Ishikawa (cell line): Measurements from ENCODE around the gene OTULINL.

ENCODE experiments used
- CEBPB ChIP-seq: IDR thresholded peaks from 2 replicates; pipeline ENCODE4 v1.6.1; 2012
- CREB1 ChIP-seq: IDR thresholded peaks from 2 replicates; pipeline ENCODE4 v1.6.1; 2012; ENCODE audit warnings: low read depth
- EP300 ChIP-seq: IDR thresholded peaks from 2 replicates; pipeline ENCODE4 v1.6.1; 2012; ENCODE audit warnings: borderline replicate concordance
- NFIC ChIP-seq: IDR thresholded peaks from 2 replicates; pipeline ENCODE4 v1.6.1; 2012
- RAD21 ChIP-seq: IDR thresholded peaks from 2 replicates; pipeline ENCODE4 v1.6.1; 2012; ENCODE audit warnings: low read depth
- TAF1 ChIP-seq: IDR thresholded peaks from 2 replicates; pipeline ENCODE4 v1.6.1; 2012; ENCODE audit warnings: low read depth, mild to moderate bottlenecking
- YY1 ChIP-seq: IDR thresholded peaks from 2 replicates; pipeline ENCODE4 v1.6.1; 2012; ENCODE audit warnings: low read depth
- ZBTB7A ChIP-seq: IDR thresholded peaks from 2 replicates; pipeline ENCODE4 v1.6.1; 2012; ENCODE audit warnings: low read depth
- TF ChIP-seq, protein P1 (sequence below): IDR thresholded peaks from 2 replicates; pipeline ENCODE4 v1.6.1; 2012; ENCODE audit warnings: low read depth, mild to moderate bottlenecking

DNA sequence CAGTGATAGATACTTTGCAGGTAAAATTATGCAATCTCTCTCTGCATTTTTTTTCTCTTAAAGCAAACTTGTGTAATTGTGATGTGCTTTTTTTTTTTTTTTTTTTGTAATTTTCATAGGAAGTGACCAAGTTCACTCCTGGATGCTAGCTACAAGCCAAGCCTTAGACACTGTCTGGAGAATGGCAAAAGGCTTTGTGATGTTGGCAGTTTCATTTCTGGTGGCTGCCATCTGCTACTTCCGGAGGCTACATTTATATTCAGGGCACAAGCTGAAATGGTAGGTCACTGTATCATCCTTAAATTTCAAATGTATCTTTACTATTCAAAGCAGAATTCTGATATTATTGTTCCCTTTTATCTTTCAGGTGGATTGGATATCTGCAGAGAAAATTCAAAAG is 19.3 kb downstream of the OTULINL start:
- TF ChIP-seq CREB1 (no peak), TAF1 (no peak), CEBPB (no peak), ZBTB7A (no peak), YY1 (no peak), EP300 (no peak), NFIC (no peak), RAD21 (no peak)
- TF ChIP-seq, protein P1, sequence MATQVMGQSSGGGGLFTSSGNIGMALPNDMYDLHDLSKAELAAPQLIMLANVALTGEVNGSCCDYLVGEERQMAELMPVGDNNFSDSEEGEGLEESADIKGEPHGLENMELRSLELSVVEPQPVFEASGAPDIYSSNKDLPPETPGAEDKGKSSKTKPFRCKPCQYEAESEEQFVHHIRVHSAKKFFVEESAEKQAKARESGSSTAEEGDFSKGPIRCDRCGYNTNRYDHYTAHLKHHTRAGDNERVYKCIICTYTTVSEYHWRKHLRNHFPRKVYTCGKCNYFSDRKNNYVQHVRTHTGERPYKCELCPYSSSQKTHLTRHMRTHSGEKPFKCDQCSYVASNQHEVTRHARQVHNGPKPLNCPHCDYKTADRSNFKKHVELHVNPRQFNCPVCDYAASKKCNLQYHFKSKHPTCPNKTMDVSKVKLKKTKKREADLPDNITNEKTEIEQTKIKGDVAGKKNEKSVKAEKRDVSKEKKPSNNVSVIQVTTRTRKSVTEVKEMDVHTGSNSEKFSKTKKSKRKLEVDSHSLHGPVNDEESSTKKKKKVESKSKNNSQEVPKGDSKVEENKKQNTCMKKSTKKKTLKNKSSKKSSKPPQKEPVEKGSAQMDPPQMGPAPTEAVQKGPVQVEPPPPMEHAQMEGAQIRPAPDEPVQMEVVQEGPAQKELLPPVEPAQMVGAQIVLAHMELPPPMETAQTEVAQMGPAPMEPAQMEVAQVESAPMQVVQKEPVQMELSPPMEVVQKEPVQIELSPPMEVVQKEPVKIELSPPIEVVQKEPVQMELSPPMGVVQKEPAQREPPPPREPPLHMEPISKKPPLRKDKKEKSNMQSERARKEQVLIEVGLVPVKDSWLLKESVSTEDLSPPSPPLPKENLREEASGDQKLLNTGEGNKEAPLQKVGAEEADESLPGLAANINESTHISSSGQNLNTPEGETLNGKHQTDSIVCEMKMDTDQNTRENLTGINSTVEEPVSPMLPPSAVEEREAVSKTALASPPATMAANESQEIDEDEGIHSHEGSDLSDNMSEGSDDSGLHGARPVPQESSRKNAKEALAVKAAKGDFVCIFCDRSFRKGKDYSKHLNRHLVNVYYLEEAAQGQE = no peak
